ENCODE results near the gene MIER2.
"Not testable (repeated sequence)": the region's sequence is repeated elsewhere in the genome, so short reads cannot be mapped to it uniquely, and the experiment has no call there.

The MIER2 gene

GRCh38 chr19:362154-362553 lies 17.6 kb upstream of the MIER2 start:
- no peak for DNase-seq (ENCODE audit: low read depth)

DNA sequence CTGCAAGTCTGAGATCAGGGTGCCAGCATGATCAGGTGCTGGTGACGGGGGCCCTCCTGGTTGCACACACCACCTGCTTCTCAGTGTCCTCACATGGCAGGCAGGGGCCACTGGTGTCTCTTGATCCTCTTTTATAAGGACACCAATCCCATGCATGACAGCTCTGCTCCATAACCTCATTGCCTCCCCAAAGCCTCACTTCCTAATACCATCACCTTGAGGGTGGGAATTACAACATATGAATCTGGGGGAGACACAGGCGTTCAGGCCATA lies 15.0 kb upstream of the MIER2 start:
- no peak for DNase-seq (ENCODE audit: low read depth)

DNA sequence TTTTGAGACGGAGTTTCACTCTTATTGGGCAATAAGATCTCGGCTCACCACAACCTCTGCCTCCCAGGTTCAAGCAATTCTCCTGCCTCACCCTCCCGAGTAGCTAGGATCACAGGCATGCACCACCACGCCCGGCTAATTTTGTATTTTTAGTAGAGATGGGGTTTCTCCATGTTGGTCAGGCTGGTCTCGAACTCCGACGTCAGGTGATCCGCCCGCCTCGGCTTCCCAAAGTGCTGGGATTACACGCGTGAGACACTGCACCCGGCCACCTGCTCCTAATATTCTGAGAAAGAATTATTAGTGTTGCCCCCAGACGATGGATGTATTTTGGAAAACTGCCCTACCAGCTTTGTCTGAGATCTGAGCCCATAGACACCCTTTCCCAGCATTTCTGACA lies 10.9 kb upstream of the MIER2 start:
- DNase-seq (ENCODE audit: low read depth) = not testable (repeated sequence)

GRCh38 chr19:355134-355533 lies 10.5 kb upstream of the MIER2 start:
- no peak for DNase-seq (ENCODE audit: low read depth)

DNA sequence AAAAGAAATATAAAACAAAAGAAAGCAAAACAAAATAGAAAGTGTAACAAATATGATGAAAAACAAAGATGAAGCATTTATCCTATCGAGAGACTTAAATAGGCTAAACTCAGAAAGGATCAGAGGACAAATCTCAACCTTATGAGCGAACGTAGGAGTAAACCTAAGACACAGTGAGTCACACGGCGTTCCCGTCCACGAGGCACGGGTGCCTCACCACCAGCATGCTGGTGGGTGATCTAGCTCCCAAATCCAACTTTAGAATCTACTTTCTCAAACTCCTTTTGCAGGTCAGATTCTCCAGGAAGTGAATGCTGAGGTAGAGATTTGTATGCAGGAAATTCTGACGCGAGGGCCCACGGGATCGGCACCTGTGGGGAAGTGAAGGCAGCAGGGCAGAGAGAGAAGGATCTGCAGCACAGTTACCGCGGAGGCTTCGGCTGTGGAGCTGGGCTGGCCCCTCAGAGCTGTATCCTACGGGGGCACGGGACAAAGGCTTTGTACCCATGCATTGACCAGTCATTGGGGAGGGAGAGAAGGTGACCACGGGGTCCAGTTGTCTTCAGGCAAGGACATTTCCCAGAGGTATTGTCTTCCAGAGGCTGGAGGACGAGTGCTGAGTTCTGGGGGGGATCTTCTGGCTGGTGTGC lies 7.5 kb upstream of the MIER2 start:
- no peak for DNase-seq (ENCODE audit: low read depth)

- DNase-seq (ENCODE audit: low read depth) = no peak
These were observed 3.6 kb upstream of the MIER2 start for GRCh38 chr19:347946-348861.

DNA sequence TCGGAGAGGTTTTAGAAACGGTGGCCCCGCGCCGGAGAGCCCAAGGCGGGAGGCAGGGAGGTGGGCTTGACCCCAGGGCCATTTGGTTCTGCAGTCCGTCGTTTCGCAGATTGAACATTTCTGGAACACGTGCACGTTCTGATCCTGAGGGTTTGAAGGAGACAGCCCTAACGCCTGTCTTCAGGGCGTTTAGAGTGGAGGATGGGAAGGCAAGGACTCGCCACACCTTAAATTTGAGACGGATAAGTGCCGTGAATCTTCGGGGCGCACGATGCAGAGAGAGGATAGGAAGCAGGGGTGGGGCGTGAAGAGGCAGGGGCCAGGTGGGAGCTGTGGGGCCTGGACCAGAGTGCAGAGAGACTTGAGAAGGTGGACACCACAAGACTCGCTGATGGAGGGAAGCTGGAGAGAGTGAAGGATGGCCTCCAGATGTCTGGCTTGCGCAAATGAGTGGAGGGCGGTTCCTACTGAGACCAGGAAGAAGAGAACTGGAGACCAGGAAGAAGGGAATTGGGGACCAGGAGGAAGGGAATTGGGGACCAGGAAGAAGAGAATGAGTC lies 804 bp upstream of the MIER2 start:
- DNase-seq (ENCODE audit: low read depth) = no peak

DNA sequence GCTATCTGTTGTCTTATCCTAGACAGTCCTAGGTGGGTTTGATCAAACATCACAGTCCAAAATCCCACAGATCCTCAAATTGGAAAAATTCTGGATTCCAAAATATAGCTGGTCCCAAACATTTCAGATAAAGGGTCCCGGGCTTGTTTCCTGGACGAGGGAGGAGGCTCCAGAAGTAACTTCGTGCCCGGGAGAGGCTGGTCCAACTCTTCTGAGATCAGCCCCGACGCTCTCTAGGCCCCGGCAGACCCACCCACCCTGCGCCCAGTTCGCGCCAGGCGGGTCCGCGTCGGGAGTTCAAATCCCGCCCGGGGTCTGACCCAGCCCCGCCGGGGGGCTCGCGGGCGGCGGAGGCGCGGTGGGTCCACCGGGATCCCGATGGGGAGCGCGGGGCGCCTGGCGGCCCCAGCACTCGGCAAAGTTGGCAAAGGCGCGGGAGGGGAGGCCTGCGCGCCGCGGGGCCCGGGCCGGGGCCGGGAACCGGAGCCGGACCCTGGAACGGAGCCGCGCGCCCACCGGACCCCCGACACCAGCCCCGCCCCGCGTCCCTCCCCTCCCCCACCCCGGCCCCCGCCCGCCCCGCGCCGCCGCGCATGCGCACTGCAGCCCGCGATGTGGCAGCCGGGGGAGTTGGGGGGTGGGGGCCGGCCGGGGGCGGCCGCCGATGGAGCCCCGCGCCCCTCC lies 513 bp downstream of the MIER2 start:
- no peak for DNase-seq (ENCODE audit: low read depth)

GRCh38 chr19:343451-343931 lies 1.1 kb downstream of the MIER2 start:
- no peak for DNase-seq (ENCODE audit: low read depth)

GRCh38 chr19:342801-343421 lies 1.7 kb downstream of the MIER2 start:
- peak; percentile 87 for DNase-seq (ENCODE audit: low read depth)

DNA sequence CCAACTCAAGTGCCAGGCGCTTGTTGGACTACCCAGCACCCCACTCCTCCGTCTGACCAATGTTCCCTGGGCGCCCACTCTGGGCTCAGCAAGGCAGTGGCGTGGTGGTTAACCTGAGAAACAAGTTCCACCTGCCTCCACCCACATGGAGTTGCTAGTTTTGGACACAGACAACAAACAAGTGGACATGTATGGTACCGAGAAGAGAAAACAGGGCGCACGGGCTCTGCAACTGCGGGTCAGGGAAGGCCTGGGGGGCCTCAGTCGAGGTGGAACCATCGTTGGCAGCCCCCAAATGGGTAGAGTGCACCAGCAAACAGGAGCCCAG lies 2.5 kb downstream of the MIER2 start:
- DNase-seq (ENCODE audit: low read depth) = no peak

DNA sequence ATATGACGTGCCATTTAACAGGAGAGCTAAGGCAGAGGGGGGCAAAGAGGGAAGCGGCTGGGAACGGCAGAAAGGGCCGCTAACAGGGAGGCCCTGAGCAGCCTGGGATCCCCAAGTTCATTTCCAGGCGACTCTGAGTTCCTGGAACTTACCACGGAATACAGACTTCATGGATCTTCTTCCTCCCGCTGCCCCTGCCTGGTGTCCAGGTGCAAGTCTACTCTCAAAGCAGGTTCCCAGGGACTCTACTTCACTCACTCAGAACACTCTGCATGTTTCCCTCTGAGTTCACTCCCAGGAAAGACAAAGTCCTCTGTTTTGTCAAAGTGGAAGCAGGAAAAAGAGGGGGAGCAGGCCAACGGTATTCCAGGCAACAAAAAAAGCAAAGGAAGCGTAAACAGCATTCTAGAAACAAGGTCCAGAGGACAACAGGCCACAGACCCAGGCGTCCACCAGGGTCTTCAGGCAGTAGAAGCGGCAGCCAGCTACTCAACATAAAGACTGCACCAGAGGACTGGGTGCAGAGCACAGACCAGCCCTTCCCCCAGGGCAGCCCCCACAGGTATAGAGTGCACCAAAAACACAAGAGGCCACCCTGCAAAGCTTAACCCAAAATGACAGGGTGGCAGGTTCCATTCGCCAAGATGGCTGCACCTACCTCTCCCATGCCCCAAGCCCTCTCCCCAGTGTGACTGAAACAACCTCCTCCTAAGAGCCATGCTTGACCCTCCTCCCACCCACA lies 3.0 kb downstream of the MIER2 start:
- DNase-seq (ENCODE audit: low read depth) = no peak

GRCh38 chr19:340620-341385 lies 3.8 kb downstream of the MIER2 start:
- DNase-seq (ENCODE audit: low read depth) = no peak

- DNase-seq (ENCODE audit: low read depth) = no peak
These were observed 5.2 kb downstream of the MIER2 start for GRCh38 chr19:339262-339887.

DNA sequence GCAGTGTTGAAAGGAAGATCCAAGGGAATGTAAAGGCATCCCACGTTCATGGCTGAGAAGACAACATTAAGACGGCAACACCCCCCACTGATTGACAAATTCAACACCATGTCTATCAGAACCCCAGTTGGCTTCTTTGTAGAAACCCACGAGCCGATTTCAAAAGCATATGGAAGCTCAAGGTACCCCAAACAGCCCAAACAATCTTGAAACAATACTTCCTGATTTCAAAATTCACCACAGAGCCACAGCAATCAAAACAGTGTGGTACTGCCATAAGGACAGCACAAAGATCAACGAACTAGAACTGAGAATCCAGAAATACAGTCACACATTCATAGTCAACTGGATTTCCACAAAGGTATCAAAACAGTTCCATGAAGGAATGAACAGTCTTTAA lies 6.2 kb downstream of the MIER2 start:
- no peak for DNase-seq (ENCODE audit: low read depth)

GRCh38 chr19:336067-336614 lies 8.5 kb downstream of the MIER2 start:
- no peak for DNase-seq (ENCODE audit: low read depth)

GRCh38 chr19:335486-336066 lies 9.0 kb downstream of the MIER2 start:
- DNase-seq (ENCODE audit: low read depth) = no peak

DNA sequence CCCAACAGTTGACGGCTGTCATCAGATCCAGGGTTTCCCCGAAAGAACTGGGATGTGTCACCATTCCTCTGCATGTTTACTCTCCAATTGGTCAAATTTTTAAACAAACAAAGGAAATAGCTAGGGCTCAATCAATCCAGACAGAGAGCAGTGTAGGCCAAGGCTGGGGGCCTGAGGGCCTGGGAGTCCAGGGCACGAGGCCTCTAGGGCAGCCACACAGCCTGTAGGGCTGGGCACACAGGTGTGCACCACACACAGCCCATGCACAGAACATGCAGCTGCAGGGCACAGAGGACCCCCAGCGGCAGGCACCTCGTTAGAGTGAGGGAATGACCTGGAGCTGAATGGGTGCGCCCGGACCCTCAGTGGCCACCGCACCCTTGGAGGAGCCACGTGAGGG lies 9.5 kb downstream of the MIER2 start:
- DNase-seq (ENCODE audit: low read depth) = no peak

DNA sequence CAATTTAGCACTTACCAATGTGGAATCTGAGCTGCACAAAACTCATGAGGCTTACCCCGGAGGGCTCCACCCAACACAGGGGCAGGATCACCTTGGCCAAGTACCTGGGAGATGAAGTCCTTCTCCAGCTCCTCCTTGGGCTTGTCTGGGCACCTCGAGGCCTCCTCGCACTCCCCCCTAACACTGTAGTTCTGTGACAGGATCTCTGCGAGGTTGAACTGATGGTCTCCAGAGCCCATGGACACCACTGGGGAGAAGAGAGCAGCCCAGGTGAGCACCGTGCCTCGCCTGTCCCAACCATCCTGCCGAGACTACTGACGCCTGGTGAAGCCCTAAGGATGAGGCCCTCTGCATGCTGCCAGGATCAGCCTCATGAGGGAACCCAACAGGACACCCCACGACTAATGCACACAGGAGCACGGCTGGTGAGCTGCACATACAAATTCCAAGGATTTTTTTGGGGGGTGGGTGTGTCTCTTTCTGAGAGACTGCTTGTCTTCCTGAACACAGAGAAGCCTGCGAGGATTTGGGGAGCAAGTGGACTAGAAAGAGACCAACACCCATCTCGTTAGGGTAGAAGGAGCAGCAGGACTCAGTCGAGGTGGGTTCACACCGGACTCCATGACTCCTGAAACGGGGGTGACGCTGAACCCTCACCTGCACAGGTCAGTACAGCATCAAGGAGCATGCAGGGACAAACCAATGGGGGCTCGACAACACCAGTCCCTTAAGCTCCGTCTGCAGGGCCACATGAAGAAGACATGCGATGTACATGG lies 10.1 kb downstream of the MIER2 start:
- no peak for DNase-seq (ENCODE audit: low read depth)
